WERI-Rb-1 (cell line): ENCODE measurements around the gene SORCS2.

ENCODE experiments used
- DNase-seq: peaks from one replicate; pipeline ENCODE4 v3.0.0-alpha.2; 2020
- H3K27ac ChIP-seq: fragments of 250-450 bp; sonication (Bioruptor Pico); 2 replicates; pipeline ENCODE4 v1.5.1; 2020; ENCODE audit warnings: mild to moderate bottlenecking, moderate library complexity
- H3K27me3 ChIP-seq: fragments of 250-450 bp; sonication (Bioruptor Pico); 2 replicates; pipeline ENCODE4 v1.5.1; 2021; ENCODE audit warnings: mild to moderate bottlenecking, low read depth, moderate library complexity; ENCODE audit not compliant: insufficient read depth, severe bottlenecking
- H3K36me3 ChIP-seq: fragments of 250-450 bp; sonication (Bioruptor Pico); 2 replicates; pipeline ENCODE4 v1.5.1; 2020; ENCODE audit warnings: mild to moderate bottlenecking, moderate library complexity
- H3K4me3 ChIP-seq: 2 replicates; pipeline ENCODE4 v1.5.1; 2011; ENCODE audit warnings: low read depth, mild to moderate bottlenecking, control low read depth, low read length
- H3K9me3 ChIP-seq: fragments of 250-450 bp; sonication (Bioruptor Pico); 2 replicates; pipeline ENCODE4 v1.5.1; 2021; ENCODE audit warnings: mild to moderate bottlenecking, moderate library complexity; ENCODE audit not compliant: severe bottlenecking
- TF ChIP-seq, protein P1 (sequence below): IDR thresholded peaks from 2 replicates; pipeline ENCODE4 v1.5.1; 2011; ENCODE audit warnings: low read depth, mild to moderate bottlenecking, control low read depth, inconsistent platforms, low read length

Gene SORCS2

DNA sequence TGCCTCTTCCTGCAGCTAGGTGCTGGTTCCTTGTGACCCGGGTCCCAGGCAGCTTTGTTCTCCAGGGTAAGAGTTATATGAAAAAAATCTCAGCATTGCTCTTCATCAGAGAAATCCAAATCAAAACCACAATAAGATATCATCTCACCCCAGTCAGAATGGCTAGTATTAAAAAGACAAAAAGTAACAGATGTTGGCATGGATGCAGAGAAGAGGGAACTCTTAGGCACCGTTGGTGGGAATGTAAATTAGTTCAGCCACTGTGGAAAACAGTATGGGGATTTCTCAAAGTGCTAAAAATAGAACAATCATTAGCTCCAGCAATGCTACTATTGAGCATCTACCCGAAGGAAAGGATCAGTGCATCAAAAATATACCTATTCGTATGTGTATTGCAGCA is 61.5 kb downstream of the SORCS2 start:
- peaks cover 24% of the 10 kb centered on the region for H3K36me3 ChIP-seq
- TF ChIP-seq, protein P1, sequence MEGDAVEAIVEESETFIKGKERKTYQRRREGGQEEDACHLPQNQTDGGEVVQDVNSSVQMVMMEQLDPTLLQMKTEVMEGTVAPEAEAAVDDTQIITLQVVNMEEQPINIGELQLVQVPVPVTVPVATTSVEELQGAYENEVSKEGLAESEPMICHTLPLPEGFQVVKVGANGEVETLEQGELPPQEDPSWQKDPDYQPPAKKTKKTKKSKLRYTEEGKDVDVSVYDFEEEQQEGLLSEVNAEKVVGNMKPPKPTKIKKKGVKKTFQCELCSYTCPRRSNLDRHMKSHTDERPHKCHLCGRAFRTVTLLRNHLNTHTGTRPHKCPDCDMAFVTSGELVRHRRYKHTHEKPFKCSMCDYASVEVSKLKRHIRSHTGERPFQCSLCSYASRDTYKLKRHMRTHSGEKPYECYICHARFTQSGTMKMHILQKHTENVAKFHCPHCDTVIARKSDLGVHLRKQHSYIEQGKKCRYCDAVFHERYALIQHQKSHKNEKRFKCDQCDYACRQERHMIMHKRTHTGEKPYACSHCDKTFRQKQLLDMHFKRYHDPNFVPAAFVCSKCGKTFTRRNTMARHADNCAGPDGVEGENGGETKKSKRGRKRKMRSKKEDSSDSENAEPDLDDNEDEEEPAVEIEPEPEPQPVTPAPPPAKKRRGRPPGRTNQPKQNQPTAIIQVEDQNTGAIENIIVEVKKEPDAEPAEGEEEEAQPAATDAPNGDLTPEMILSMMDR: no peak
- no peak overlapping the region for H3K4me3 ChIP-seq
- no peaks in the 10 kb centered on the region for H3K27me3 ChIP-seq
- H3K27ac ChIP-seq: peak overlapping the region; percentile 100
- no peak for DNase-seq
- H3K9me3 ChIP-seq: peaks cover 5% of the 10 kb centered on the region

DNA sequence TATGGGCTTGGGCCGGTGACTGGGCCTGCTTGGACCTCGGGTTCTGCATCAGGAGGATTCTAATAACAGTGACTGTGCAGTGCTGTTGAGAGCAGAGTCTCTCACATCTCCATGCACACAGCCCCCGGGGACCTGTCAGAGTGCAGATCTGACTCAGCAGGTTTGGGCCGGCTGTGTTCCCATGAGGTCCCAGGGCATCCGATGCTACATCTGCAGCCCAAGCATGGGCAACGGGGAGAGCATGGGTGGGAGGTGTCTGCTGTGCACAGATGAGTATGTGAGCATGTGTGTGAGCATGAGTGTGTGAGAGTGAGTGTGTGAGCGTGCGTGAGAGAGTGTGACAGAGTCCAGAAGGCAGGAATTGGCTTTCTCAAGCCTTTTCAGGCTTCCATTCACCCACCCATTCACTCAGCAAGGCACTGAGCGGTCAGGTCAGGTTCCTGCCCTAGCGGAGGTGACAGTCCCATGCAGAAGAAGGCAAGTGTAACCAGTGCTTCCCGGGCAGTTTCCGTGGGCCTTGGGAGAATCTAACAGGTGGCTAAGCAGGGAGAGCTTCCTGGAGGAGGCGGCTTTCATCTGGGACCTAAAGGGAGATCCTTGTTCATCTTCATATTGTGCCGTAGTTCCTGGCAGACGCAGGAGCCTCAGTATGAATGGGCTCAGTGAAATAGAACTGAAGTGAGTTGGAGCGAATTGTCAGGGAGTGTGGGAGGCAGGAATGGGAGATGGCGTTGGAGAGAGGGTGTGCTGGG is 62.6 kb downstream of the SORCS2 start:
- no peaks in the 10 kb centered on the region for H3K9me3 ChIP-seq
- peaks cover 22% of the 10 kb centered on the region for H3K36me3 ChIP-seq
- no peak overlapping the region for H3K4me3 ChIP-seq
- H3K27me3 ChIP-seq: no peaks in the 10 kb centered on the region
- H3K27ac ChIP-seq: peak overlapping the region; percentile 100
- DNase-seq: peak; percentile 41
- TF ChIP-seq, protein P1: no peak

DNA sequence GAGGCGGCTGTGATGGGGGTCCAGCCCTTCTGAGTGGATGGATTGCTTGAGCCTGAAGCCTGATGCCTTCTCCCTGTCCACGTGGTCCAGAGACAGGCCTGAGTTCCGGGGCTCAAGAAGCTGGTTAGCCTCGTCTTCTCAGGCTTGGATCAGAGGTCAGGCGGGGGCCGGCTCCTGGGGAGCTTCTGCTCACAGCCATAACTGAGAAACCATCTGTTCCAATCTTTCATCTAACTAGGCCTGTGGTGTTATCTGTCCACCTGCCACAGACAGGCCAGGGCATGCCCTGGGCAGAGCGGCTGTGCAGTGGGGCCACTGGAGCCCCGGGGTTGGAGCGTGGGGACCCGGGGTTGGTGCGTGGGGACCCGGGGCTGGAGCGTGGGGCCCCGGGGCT is 63.1 kb downstream of the SORCS2 start:
- TF ChIP-seq, protein P1: no peak
- Histone ChIP-seq H3K27me3 (no peaks in the 10 kb centered on the region), H3K4me3 (no peak overlapping the region), H3K9me3 (no peaks in the 10 kb centered on the region), H3K36me3 (peaks cover 22% of the 10 kb centered on the region), H3K27ac (peak overlapping the region; percentile 100)
- peak; percentile 95 for DNase-seq

GRCh38 chr4:7255996-7256395 is 63.7 kb downstream of the SORCS2 start:
- peaks cover 22% of the 10 kb centered on the region for H3K36me3 ChIP-seq
- peak overlapping the region; percentile 100 for H3K27ac ChIP-seq
- no peak for DNase-seq
- TF ChIP-seq, protein P1: no peak
- no peaks in the 10 kb centered on the region for H3K9me3 ChIP-seq
- H3K4me3 ChIP-seq: no peak overlapping the region
- H3K27me3 ChIP-seq: no peaks in the 10 kb centered on the region

DNA sequence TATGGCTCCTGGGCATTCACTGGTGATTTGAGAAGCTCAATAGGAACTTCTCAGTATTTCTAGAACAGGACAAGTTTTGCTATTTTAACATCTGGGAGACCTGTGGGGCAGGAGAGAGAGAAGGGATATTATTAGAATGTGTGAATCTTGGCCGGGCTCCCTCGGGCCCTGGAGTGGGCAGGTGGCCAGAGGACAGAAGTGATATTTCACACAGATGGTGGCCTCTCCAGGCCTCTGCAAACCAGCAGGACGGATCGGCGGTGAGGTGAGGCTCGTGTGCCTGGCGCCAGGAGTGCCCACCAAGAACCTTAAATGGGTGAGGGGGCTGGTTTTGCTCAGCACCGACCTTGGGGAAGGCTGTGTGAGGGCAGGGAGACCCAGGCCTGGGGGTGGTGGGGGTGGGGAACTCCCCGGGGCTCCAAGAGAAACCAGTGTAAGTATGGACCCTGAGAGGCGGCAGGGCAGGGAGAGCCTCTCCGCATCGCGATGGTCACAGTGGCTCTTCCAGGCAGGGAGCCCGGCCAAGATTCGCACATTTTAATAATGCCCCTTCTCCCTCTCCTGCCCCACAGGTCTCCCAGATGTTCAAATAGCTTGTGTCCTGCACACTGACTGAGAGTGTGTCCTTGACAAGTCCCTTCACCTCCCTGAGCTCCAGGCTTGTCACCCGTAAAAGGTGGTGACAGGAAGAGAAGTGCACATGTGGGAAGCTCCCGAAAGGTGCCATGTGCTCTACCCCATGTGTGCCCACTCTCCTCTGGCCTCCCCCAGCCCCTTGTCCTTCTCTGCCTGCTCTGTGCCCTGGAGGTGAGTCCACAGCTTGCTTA is 64.9 kb downstream of the SORCS2 start:
- peak; percentile 58 for DNase-seq
- no peak overlapping the region for H3K4me3 ChIP-seq
- no peaks in the 10 kb centered on the region for H3K27me3 ChIP-seq
- peaks cover 23% of the 10 kb centered on the region for H3K36me3 ChIP-seq
- TF ChIP-seq, protein P1: no peak
- H3K9me3 ChIP-seq: no peaks in the 10 kb centered on the region
- peak overlapping the region; percentile 100 for H3K27ac ChIP-seq
